ENCODE results near the gene HAND2. TPM values are rescaled to one million over a fixed set of nuclear protein-coding genes. Genes with fewer than 3 reads are reported as not detected.

Gene HAND2
- total RNA-seq, 2 donors from 2014 or later, result 2.0 to 18.9 TPM

DNA sequence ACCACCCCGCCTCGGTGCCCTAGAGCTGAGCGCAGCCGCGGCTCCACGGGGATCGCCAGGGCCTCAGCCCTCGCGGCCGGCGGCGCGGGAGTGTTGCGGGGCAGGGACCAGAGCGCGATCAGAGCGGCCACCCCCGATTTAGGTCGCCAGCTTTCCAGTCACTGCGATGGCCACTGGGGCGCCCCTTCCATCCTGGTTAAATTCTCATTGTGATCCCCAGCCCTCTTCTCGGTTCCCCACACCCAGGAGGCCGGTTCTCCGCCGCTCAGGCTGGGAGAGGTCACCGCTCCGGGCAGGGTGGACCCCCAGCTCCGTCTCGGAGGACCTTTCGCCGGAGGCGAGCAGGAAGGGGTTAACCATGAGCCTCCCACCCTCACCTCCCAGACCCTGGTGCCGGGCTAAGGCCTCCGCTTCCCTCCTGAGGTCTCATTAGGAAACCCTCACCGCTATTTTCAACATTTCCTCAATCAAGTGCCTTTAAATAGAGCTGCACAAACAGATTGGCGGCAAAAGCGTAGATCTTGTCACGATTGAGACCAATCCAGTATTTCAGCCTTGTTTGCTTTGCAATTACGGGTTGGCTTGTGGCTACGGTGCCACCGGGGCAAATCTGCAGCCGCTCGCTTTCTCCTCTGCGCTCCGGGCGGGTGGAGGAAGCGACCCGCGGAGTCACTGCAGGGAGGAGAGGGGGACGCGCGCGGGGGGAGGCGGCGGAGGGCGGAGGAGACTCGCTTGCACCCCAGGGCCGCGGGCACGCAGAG lies 8.3 kb upstream of the HAND2 start:
- intact Hi-C loops (cut with DNase I, micrococcal nuclease), result loop anchor here in 1 of 2 donors (10.0 kb wide), 1 partner anchor 616 kb away; no protein-coding TSS in a partner anchor
- peak; percentile 72 for ATAC-seq
- no peak for DNase-seq

DNA sequence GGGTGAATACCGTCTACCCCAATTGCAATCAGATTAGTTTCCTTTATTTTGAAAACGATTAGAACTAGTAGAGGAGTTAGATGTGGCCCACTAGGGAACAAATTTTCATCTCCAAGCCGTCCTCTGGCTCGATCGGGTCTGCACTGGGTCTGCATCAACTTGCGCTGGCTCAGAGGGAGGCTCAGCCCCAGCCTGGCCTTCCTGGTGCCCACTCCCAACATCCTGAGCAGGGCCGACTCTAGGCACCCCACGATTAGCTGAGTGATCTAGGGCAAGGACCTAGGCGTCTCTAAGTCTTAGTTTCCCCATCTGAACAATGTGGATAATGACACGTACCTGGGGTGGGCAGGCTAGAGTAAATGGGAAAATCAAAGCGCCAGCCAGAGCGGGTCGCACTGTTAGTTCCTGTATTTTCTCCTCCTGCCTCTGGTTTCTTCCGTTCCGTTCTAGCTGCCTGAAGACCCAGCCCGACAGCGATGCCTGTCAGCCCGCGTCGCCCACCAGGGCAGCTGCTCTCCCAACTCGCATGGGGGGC lies 7.7 kb upstream of the HAND2 start:
- intact Hi-C loops (cut with DNase I, micrococcal nuclease), result loop anchor here in 1 of 2 donors (10.0 kb wide), 1 partner anchor 617 kb away; no protein-coding TSS in a partner anchor
- DNase-seq (no peak), ATAC-seq (peak; percentile 14)

DNA sequence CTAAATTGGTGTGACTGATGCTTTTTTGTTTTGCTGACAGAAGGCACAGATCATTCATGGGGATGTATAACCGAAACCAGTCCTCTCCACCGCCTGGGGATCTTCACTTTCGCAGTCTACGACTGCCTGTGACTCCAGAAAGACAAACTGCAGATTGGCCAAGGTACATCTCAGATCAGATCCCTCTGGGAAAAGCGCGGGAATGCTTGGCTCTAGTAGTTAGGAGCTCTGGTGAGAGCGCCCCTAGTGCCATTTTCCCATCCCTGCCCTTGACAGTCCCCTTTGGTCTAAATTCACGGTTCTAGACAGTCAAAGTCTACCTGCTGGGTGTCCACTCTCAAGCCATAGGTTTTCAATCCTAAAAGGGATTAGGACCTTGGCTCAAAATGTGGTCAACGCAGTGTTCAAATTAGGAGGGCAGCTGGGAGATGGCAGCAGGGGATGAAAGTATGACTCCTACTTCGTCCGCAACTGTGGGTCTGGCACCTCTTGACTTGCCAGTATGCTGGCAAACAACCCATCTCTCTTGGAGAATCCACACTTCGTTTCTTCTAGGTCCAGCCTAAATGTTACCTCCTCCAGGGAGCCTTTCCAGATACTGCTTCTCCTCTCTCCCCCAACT lies 6.9 kb upstream of the HAND2 start:
- DNase-seq (no peak), ATAC-seq (peak; percentile 35)
- intact Hi-C loops (cut with DNase I, micrococcal nuclease), result loop anchor here in 1 of 2 donors (10.0 kb wide), 1 partner anchor 618 kb away; no protein-coding TSS in a partner anchor

DNA sequence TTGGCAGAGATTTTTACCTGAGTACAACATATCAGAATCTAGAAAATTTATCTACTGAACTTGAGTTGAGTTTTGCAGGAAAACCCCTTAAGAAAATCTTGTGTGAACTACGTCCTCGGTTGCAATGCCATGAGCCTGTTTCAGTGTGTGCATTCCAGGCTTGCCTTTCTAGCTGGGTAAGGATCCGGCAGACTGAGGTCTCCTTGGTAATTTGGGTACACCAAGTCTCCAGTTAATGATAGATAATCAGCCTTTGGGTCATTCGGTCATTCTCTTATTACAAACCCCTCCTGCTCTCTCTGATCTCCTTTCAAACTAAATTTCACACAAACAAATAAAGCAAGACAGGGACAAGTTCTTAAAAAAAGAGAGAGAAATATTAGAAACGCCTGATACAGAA lies 5.9 kb upstream of the HAND2 start:
- intact Hi-C loops (cut with DNase I, micrococcal nuclease), result loop anchor here in 1 of 2 donors (10.0 kb wide), 1 partner anchor 619 kb away; no protein-coding TSS in a partner anchor
- DNase-seq, result no peak
- no peak for ATAC-seq

DNA sequence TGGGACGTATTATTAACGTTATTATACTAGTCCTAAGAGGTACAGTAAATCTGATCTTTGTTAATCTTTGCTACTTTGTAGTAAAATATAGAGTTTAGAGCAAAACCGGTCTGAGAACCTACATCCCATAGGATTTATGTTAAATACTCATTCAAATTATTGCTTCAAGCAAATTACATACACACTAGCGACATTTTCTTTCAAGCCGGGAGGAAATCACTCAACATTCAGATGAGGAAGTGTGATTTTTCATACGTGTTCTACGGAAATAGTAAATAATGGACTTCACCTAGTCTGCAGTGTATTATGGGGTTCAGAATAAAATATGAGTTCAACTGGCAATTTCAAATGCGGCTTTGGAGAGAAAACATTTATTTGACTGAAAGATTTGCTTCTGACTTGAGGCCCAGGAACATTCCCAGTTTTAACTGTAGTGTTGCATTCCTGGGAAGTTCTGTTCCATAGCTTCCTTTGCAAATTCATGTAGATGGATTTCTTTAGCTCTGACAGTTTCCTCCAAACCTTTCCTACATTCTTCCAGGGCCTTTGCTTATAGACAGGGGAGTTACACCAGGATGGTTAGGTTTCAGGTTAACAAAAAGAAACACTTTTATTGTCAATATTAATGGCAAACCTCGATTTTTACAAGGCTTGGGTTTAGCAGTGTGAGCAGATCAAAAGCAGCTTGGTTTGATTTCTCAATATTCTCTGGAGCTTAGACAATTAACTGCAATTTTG lies 5.3 kb upstream of the HAND2 start:
- ATAC-seq (no peak), DNase-seq (no peak)
- intact Hi-C loops (cut with DNase I, micrococcal nuclease), result loop anchor here in 1 of 2 donors (10.0 kb wide), 1 partner anchor 619 kb away; no protein-coding TSS in a partner anchor

DNA sequence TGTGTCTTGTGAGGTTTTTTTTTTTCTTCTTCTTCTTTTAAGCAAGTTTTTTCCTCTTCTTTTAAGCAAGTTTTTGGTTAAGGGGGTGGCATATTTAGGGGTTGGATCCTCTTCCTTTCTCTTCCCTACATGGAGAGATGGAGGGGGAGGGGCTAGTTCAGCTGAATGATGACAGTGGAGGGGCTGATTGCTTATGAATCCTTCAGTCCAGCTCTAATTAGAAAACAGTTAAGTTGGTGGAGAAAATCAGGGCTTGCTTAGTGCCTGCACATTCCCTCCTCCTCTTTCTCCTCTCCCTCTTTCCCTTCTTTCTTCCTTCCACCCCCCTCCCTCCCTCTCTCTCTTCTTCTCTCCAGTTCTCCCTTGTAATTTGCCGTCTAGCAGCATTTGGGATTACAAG lies 4.4 kb upstream of the HAND2 start:
- ATAC-seq, result no peak
- intact Hi-C loops (cut with DNase I, micrococcal nuclease), result loop anchor here in 1 of 2 donors (10.0 kb wide), 1 partner anchor 620 kb away; no protein-coding TSS in a partner anchor

DNA sequence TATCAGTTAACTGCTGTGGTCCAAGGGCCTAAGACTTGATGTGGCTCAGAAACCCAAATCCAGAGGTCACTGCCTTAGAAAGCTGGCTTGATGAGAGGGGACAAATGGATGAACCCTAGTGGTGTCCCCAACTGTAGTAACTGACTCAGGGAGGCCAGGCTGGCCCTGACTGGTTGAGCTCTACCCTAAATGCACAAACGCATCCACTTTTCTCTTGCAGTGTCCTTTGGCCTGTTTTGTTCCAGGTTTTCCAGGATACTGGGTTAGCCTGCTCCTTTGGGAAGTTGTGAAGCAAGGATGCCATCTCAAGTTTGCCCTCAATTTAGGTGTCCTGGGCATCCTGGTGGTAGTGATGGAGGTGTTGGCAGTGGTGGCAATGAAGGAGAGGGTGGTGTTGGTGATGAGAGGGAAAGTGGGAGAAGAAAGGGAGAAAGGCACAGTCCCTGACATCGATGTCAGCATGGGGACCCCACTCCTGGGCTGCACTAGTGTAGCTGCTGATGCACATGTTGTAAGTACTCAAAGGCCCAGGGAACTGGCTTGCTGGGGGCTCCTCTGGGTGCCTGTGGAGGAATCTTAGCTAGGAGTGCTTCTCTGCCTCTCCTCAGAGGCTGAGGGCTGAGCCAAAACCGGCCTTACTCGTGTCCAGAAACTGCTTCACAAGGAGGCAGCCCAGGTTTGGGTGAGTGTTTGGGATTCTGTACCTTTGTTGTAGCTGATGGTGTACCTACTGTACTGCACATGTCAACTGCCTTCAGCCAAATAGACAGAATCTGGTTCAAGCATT lies 2.9 kb upstream of the HAND2 start:
- intact Hi-C loops (cut with DNase I, micrococcal nuclease), result loop anchor here in 1 of 2 donors (10.0 kb wide), 1 partner anchor 622 kb away; no protein-coding TSS in a partner anchor
- DNase-seq, result no peak
- no peak for ATAC-seq

More for the DNA sequence above, 4.4 kb upstream of the HAND2 start:
- no peak for DNase-seq

DNA sequence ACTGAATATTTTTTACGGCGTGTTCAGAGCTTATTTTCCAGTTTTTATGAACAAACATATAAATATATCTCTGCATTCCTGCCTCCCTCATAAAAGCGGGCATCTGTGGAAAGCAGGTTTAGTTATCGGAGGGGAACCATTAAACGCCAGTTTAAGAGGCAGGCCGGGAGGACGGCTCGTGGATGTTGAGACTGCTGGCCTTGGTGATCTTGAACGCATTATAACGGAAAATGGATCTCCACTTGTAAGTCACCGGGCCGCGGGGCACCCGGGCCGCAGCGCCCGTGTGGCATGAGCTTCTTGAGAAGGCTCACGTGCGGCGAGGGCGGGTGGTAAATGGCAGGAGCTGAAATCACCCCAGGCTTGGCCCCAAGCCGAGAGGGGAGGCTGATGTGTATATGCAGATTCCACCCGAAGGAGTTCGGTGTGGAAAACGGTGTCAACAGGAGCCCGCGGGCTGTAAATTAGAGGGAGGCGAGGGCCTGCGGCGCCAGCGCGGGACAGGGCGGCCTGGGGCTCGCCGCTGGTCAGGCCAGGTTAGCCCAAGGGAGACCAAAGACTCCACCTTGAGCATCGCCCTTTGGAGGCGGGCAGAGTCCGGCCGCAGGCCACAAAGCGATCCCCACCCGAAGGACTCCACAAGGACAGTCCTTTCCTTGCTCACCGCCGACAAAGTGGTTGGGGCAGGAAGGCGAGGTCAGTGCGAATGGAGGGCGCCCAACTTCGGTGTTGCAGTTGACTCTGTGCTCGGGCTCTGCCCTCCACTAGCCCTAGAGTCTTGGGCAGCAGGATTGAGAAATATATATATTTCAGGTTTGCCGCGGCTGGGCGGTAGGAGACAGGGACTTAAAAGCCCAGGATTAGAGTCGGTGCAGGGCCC lies 1.3 kb upstream of the HAND2 start:
- intact Hi-C loops (cut with DNase I, micrococcal nuclease), result loop anchor here in 1 of 2 donors (10.0 kb wide), 1 partner anchor 623 kb away; no protein-coding TSS in a partner anchor
- DNase-seq (no peak), ATAC-seq (no peak)

DNA sequence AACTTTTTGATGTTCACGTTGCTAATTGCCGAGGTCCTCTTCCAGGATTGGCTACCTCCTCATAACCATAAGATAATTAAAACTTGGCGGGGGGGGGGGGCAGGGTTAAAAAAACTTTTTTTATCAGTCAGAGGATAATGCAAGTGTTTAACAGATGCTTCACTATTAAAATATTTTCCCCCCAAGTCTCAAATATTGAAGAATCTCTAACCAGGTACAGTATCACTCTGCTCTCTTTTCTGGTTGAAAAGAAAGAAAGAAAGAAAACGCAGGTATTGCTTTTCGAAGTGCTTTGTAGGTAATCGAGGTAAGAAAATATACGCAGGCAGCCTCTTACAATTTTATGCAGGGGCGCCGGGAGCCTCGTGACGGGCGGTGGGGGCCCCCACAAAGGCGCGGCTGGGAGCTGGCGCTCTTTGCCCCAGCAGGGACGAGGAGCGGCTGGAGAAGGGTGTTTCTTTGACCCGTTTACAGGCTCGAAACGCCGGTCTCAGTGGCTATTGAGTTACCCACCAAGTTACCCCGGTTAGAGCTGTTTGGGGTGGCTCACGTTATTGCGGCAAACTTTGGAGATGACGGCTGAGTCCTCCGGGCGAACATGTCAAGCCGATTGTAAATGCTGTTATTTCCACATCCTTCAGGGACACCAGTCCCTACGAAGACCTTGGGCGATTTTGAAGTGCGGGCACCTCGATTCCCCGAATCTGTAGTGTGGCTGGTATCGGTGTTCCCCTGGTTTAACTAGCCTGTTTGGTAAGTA lies 477 bp upstream of the HAND2 start:
- intact Hi-C loops (cut with DNase I, micrococcal nuclease), result loop anchor here in 1 of 2 donors (10.0 kb wide), 1 partner anchor 624 kb away; no protein-coding TSS in a partner anchor
- ATAC-seq (no peak), DNase-seq (no peak)

DNA sequence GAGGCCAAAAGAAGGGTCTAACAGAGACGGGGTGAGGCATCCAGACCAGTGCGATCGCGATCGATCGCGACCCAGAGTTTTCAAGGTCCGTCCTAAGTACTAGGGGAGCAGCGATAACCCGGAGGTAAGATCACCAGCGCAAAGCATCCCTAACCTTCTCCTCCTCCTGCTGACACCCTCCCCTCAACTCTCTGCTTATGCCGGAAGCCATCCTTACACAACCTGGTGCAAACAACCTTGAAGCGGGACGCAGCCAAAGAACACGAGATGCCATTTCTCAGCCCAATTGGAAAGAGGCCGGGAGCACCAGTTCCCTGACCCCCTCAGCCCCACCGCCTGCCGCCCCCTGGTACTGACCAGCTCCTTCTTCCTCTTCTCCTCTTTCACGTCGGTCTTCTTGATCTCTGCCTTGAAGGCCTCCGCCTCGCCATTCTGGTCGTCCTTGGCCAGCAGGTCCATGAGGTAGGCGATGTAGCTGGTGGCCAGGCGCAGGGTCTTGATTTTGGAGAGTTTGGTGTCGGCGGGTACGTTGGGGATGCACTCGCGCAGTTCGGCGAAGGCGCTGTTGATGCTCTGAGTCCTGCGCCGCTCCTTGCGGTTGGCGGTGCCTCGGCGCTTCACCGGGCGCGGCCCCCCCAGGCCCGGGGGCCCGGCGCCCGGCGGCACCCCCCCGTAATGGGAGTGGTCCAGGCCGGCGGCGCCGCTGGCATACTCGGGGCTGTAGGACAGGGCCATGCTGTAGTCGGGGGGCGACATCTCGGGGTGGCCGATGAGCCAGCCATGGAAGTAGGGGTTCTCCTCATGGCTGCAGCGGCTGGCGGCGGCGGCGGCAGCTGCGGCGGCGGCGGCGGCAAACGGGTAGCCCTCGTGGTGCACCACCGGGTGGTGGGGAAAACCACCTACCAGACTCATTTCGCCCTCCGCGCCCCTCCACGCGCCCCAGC lies 1.4 kb downstream of the HAND2 start:
- DNase-seq (no peak), ATAC-seq (no peak)
- intact Hi-C loops (cut with DNase I, micrococcal nuclease), result no loop called here

DNA sequence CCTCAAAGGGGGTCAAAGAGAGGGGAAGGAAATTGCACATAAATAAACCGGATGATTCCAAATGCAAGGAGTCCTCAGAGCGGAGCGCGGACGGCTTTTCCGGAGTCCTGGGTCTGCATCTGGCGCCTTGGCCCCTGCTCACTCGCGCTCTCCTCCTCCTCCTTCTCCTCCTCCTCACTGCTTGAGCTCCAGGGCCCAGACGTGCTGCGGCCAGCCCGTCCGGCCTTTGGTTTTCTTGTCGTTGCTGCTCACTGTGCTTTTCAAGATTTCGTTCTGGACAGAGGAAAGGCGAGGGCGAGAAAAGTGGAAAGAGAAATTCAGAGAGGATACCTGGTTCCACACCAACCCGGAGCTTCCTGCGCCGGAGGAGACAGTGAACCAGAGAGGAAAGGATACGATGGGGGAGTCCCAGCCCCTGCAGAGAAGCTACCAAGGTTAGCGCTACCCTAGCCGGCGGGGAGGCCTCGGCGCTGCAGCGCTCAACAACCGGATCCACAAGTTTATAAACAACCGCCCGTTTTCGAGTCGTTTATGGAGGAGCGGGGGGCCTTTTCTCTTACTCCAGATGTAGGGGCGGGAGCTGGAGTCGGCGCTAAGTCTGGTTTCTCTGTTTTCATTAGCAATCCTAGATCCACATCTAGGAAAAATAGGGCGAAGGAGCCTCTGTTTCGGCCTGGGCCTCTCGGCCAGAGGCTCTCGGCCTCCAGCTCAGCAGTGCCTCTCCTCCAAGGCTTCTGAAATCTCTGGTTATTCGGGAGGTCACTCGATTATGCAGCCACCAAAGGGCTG lies 2.7 kb downstream of the HAND2 start:
- no peak for ATAC-seq
- DNase-seq, result no peak

DNA sequence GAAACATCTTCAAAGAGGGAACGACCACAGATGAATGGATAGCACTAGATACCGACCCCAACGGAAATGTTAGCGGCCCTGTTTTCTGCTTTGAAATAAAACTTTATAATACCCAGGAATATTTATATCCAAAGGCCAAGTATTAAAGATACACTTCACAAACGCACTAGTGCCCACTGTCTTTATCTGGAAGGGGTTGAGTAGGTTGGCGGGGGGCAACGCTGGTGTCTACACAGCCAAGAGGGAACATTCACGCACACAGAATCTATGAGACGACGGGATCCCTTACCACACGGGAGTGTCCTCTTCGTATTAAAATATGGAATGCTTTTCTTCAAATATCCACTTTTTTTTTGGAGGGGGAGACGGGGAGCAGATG lies 3.3 kb downstream of the HAND2 start:
- intact Hi-C loops (cut with DNase I, micrococcal nuclease), result no loop called here
- ATAC-seq (no peak), DNase-seq (no peak)

More for the DNA sequence above, 2.7 kb downstream of the HAND2 start:
- intact Hi-C loops (cut with DNase I, micrococcal nuclease), result no loop called here

DNA sequence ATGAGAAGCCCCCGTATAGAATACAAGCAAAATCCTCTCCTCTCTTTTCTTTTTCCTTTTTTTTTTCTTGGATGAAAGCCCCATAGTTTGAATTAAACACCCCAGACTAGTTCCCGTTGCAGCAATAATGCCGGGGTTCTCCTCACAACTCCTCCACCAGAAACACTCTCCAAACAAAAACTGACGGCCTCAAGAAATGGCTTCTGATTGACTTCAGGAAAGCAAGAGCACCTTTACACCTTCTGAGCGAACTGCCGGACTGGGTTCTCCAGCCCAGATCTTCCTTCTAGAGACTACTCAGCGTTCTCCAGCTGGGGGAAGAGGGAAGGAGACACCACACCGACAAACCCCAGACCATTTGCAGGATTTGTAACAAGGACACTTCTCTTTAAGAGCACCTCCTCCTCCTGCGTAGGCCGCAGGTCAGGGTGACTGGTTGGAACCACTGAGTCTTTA lies 4.0 kb downstream of the HAND2 start:
- DNase-seq (no peak), ATAC-seq (no peak)
- intact Hi-C loops (cut with DNase I, micrococcal nuclease), result no loop called here

DNA sequence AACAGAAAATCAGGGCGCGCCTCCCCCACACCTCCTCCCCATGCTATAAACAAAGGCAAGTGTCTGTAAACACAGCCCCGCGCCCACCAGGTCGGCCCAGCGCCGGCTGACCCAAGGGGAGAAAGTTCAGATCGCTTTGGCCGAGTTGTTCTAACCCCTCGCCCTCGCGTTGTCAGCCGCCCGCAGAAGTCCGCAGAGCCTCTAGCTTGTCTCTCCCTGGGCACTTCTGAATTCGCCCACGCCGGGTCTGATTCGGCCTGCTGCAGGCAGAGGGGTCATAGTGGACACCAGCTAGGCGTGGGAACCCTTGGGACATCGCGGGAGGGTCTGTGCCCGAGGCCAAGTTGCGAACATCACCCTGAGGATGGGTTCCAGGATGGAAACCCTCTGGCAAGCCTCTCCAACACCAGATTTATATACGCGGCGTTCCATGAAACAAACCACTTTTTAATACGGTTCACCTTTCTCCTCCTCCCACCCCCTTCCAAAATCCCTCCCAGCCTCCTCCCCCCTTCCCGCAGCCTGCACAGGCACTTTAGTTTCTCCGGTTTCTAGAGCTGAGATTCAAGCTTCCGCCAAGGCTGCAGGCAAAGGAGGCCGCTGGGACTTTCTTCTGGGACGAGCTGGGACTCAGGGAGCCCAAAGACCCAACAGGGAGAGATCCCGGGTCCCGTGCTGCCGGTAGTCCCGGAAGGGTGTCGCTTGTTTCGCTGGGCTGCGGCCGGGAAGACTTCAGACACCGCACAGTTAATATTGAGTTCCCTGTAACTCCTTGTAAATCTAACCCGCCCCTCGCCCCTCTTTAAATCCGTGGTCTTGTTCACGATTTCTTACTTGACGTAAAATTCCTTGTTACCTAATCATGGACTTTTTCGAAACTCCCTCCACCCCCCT lies 4.7 kb downstream of the HAND2 start:
- no peak for ATAC-seq
- intact Hi-C loops (cut with DNase I, micrococcal nuclease), result no loop called here
- DNase-seq, result no peak
